GM21528 (cell line): ENCODE data around the gene PPP1R36.
"Not testable (repeated sequence)": the region's sequence is repeated elsewhere in the genome, so short reads cannot be mapped to it uniquely, and the experiment has no call there.

Source experiments
- ATAC-seq: cut with Tn5 transposase; IDR thresholded peaks from one replicate; pipeline ENCODE4 v1.9.1; 2021; ENCODE audit warnings: mild to moderate bottlenecking, moderate library complexity; ENCODE audit not compliant: unreplicated experiment, low FRiP score

PPP1R36 gene

DNA sequence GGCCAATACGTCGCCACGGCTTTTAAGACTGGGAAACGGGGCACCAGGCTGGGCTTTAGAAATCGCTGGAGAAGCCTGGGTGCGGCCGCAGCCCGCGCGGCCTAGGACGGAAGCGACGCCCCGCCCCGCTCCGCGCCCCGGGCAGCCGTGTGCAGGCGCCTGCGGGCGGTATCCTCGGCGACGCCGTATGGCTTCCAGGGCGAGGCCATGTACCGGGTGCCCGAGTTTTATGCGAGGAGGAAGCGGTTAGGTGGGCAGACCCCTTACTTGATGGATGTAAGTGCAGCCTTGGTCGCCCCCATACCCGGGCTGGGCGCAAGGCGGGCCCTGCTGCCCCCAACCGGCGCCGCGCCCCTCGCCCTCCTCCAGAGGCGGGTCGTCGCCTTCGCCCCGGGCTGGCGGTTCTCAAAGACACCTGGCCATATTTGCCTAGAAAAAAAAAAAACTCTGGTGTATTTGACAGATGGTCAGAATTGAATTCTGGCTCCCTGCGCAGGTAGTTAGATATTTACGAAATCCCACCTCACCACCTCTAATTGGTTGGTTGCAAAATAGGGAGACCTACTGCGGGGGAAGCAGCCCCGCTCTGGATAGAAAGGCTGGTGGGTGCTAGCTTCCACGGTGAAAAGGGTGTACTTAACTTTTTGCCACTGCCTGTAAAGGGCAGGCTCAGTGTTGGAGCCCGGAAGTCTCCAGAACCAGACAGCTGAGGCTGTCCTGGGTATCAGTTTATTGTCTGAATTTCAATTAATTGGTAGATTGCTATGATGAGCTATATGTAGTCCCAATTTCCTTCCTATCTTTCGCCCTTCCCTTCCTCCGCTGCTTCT lies at the start of gene PPP1R36:
PPP1R36 (plus strand) TSS at position 171 of the 830 bp plus-strand sequence; CDS start at position 208, 37 bp downstream.
- no peak for ATAC-seq

DNA sequence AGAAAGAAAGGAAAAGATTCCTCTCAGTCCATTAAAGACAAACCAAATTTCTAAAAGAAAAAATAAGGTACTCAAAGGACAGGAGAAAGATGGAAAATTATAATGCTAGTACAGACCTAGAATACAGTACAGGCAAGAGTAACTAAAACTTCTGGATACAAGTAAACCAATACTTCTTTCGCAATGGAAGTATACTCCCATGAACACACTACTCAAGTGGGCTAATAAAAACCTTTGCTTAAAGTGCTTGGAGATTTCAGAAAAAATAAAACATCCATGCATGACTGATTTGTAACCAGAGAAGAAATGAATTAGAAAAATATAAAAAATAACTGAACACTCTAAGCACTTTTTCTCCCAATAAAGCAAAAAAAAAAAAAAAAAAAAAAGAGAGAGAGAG lies 49.7 kb upstream of the PPP1R36 start:
- ATAC-seq, result no peak

- no peak for ATAC-seq
Observed at GRCh38 chr14:64501411-64502171, 48.2 kb upstream of the PPP1R36 start.

DNA sequence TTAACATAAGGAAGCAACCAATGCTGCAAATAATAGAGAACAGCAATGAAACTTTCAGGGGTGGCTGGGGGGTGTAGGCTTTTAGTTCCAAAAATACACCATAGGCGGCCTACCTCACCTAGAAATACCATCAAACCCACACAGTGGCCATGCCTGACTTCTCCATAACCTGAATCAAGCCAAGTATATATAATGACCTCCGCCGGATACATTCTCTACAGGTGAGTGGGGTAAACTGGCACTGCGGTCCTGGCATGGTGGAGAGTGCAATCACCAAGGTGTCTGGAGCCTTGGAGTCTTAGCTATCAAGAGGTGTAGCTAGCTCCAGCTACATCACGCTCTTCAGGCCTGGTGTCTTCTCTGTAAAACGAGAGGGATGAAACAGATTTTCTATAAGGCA lies 47.3 kb upstream of the PPP1R36 start:
- no peak for ATAC-seq

DNA sequence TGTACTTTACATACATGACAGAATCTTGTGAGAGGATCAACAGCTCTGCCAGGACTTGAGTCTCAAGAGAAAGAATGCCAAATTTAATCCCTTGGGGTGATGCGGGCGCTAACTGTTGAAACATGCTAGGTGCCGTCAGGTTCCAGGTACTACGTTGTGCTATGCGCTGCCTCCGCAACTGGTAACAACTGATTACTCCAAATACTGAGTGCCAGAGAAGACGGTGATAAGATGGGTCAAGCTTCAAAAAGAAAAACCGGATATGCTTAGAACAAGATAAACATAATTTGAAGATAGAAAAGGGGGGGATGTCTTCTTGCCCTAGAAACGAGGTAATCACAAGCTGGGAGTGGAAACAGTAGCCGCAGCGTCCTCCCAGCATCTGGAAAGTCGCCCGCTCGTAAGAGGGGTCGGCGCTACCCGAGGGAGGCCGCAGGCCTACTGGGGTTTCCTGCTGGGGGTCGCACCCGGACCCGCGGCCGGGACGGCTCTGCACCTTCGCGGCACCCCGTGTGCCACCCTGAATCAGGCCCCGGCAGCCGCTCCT lies 46.8 kb upstream of the PPP1R36 start:
- ATAC-seq, result peak; percentile 7

GRCh38 chr14:64503434-64504309 lies 46.1 kb upstream of the PPP1R36 start, which contains the start of gene ZBTB25:
Gene ZBTB25 (minus strand): TSS chr14:64503838. CDS start chr14:64490533, 13,305 bp downstream.
- peak; percentile 60 for ATAC-seq

- peak; percentile 31 for ATAC-seq
Observed at GRCh38 chr14:64504310-64504896, 45.4 kb upstream of the PPP1R36 start, which contains the start of gene ZBTB1. Gene ZBTB1 (plus strand): TSS chr14:64504770. CDS start chr14:64521505, 16,735 bp downstream.

GRCh38 chr14:64504897-64505794 lies 44.6 kb upstream of the PPP1R36 start:
- peak; percentile 25 for ATAC-seq

- no peak for ATAC-seq
Observed at GRCh38 chr14:64506721-64507120, 43.0 kb upstream of the PPP1R36 start.

DNA sequence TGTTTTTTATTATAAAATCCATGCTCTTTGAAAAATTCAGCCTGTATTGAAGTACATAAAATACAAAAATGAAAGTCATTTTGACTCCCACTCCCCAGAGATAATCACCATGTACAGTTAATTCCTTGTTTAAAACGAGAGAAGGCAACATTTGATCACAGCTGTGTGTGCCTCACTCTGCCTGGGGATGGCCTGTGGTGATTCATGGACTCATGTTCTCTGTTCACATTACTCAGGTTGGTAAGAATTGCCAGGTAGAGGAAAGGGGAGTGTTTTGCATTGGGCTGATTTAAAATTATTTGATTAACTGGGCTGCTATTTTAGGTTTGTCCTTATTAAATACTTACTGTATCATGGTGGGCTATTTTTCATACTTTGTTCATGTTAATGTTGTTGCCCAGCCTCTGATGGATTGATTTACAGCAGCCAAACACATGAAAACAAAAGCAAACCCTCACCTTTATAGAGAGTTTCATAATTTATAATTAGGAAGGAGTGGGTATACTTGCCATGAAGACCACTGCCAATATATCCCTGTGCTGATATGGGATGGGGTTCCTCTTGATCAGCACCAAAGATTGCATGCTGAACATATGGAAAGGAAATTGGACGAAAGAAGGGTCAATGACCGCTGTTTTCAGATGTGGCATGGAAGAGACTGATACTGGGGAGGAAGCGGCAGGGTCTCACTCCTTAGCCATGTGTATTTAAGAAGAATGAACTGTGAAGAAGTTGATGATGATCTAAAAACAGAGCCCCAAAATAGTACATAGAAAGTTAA lies 42.2 kb upstream of the PPP1R36 start:
- no peak for ATAC-seq

DNA sequence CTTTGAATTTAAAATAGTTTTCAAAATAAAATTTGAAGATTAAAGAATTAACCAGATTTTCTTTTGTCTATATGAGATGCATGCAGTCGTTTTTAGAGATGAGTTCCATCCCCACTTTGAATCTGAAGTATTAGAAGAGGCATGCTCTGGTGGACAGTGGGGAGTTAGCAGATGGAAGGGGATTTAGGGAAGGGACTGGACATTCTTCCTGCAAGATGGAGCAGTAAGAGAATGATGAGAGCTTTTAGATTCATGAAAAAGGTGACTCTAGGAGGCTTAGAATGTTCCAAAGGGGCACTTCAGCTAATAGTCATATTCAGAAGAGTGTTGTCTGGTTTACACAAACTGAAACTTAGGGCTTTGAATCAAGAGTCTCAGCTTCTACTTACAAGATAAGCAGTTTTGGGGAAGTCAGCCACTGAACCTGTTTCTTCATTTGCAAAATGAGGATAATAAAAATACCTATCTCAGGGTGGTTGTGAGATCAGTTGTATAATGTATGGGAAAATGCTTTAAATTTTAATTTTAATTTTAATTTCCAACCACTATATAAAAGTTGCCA lies 41.5 kb upstream of the PPP1R36 start:
- ATAC-seq, result no peak

DNA sequence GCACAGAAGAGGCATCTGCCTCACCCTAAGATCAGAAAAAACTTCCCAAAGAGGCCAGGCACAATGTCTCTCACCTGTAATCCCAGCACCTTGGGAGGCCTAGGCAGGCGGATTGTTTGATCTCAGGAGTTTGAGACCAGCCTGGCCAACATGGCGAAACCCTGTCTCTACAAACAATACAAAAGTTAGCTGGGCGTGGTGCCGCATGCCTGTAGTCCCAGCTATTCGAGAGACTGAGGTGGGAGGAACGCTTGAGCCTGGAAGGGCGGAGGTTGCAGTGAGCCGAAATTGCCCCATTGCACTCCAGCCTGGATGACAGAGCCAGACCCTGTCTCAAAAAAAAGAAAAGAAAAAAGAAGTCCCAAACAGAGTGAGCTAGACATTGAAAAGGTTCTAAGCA lies 40.7 kb upstream of the PPP1R36 start:
- ATAC-seq, result no peak

- no peak for ATAC-seq
Observed at GRCh38 chr14:64510825-64511671, 38.7 kb upstream of the PPP1R36 start.

DNA sequence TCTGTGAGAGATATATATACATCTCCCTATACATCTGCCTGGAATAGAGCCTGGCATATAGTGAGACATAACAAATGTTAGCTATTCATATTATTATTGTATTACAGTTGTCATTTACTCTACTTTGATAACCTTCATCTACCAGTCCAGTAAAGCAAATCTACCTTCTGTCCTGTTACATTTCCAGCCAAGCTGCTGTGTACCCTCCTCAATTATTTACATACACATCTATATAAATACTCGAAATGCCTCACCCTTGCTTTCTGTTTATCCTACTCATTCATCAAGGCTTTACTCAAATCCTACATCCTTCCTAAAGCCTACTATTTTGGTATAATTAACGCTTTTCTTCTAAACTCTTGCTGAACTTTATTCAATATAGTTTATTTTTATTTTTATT lies 36.5 kb upstream of the PPP1R36 start:
- ATAC-seq, result no peak

- no peak for ATAC-seq
Observed at GRCh38 chr14:64515053-64515452, 34.7 kb upstream of the PPP1R36 start.

DNA sequence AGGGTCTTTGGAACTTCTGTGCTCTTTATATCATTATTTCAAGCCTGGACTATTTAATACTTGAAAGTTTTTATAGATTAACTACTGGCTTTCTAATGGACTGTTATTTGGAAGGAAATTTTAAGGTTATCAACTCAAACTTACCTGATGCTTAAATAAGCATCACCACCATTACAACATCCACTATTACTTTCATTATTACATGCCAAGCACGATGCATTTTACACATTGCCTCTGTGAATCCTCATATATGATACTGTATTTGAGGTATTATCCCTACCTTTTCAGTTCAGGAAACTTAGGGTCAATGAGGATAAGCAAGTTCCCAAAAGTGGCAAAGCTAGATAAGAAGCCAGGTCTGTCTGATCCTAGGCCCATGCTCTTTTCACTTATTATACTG lies 32.8 kb upstream of the PPP1R36 start:
- no peak for ATAC-seq

GRCh38 chr14:64517667-64518066 lies 32.1 kb upstream of the PPP1R36 start:
- not testable (repeated sequence) for ATAC-seq
